A549 (cell line): Measurements from ENCODE around the gene SAP130. TPM values are rescaled to one million over a fixed set of nuclear protein-coding genes. Genes with fewer than 3 reads are reported as not detected.

ENCODE experiments used
- ATAC-seq, 2 experiments: fragments of 200-7000 bp in 1 of 2; fragments of >200 bp in 1 of 2; cut with Nextera tagmentation in 1 of 2; cut with Tn5 transposase in 1 of 2; 3 replicates each; pipeline versions ENCODE4 v1.8.0 to v1.9.1; 2018 to 2020; ENCODE audit warnings: mild to moderate bottlenecking in 1 of 2, moderate library complexity in 1 of 2
- CTCF ChIA-PET: fragments of 300-600 bp; sonication (Branson Sonifier 250); formaldehyde crosslinking; extraction: SDS; loops from one replicate; lab custom pipeline; 2021; ENCODE audit warnings: antibody characterized with exemption, inconsistent platforms; lab: Yijun Ruan, JAX
- POLR2A ChIA-PET: fragments of 350-600 bp; formaldehyde crosslinking; extraction: SDS; loops from one replicate; lab custom pipeline; 2021; ENCODE audit warnings: antibody characterized with exemption, inconsistent platforms; lab: Yijun Ruan, JAX
- DNase-seq, 2 experiments: peaks; one replicate each; pipeline versions ENCODE4 v3.0.0 to v3.0.0-alpha.2; 2011 to 2016; ENCODE audit warnings: low read depth in 1 of 2, low spot score in 1 of 2
- FAIRE-seq: peaks from 2 replicates; lab custom pipeline; 2011; peaks lifted over from hg19 to GRCh38; lab: Jason Lieb, UNC
- H3K27ac ChIP-seq, 2 experiments: fragments of >200 bp; sonication (Bioruptor Twin); formaldehyde crosslinking; 3 replicates each; pipeline ENCODE4 v1.5.1; 2016 to 2017
- H3K4me1 ChIP-seq: fragments of >200 bp; sonication (Bioruptor Twin); formaldehyde crosslinking; 3 replicates; pipeline ENCODE4 v1.6.1; 2016
- H3K4me2 ChIP-seq: fragments of >200 bp; sonication (Bioruptor Twin); formaldehyde crosslinking; 3 replicates; pipeline ENCODE4 v1.6.1; 2016
- H3K4me3 ChIP-seq: fragments of >200 bp; sonication (Bioruptor Twin); formaldehyde crosslinking; 3 replicates; pipeline ENCODE4 v1.5.1; 2016
- H3K9me3 ChIP-seq: fragments of >200 bp; sonication (Bioruptor Twin); formaldehyde crosslinking; 3 replicates; pipeline ENCODE4 v1.6.1; 2016
- ATOH8 ChIP-seq: fragments of 250-450 bp; sonication (Bioruptor Pico); IDR thresholded peaks from 2 replicates; pipeline ENCODE4 v1.5.0; 2020; ENCODE audit warnings: low read depth, mild to moderate bottlenecking, moderate library complexity
- BCL3 ChIP-seq: fragments of >200 bp; sonication (Bioruptor Twin); formaldehyde crosslinking; IDR thresholded peaks from 3 replicates; pipeline ENCODE4 v1.6.1; 2016
- CHD2 ChIP-seq: fragments of 150-350 bp; IDR thresholded peaks from 2 replicates; pipeline ENCODE4 v1.6.1; 2014; ENCODE audit warnings: low read length; ENCODE audit not compliant: partially characterized antibody
- CHD4 ChIP-seq: fragments of 200-600 bp; sonication (generic); IDR thresholded peaks from 2 replicates; pipeline ENCODE4 v1.6.1; 2016; ENCODE audit warnings: antibody characterized with exemption, mild to moderate bottlenecking, borderline replicate concordance
- E2F6 ChIP-seq: IDR thresholded peaks from 2 replicates; pipeline ENCODE4 v1.6.1; 2012; ENCODE audit warnings: low read depth, borderline replicate concordance
- EHF ChIP-seq: fragments of 250-450 bp; sonication (Bioruptor Pico); IDR thresholded peaks from 2 replicates; pipeline ENCODE4 v1.5.0; 2020; ENCODE audit warnings: mild to moderate bottlenecking
- EHMT2 ChIP-seq: fragments of 200-600 bp; sonication (generic); IDR thresholded peaks from 2 replicates; pipeline ENCODE4 v1.6.1; 2016; ENCODE audit warnings: antibody characterized with exemption, low read depth, mild to moderate bottlenecking, moderate library complexity
- ESRRA ChIP-seq: fragments of 150-350 bp; IDR thresholded peaks from 2 replicates; pipeline ENCODE4 v1.6.1; 2014; ENCODE audit warnings: mild to moderate bottlenecking, low read length, borderline replicate concordance
- HES2 ChIP-seq: fragments of >200 bp; sonication (Bioruptor Twin); formaldehyde crosslinking; IDR thresholded peaks from 2 replicates; pipeline ENCODE4 v1.6.1; 2016
- HOXB13 ChIP-seq: fragments of 250-450 bp; sonication (Bioruptor Pico); IDR thresholded peaks from 2 replicates; pipeline ENCODE4 v1.5.0; 2020; ENCODE audit warnings: low read depth, mild to moderate bottlenecking, moderate library complexity
- HOXB5 ChIP-seq: fragments of 250-450 bp; sonication (Bioruptor Pico); IDR thresholded peaks from 2 replicates; pipeline ENCODE4 v1.5.0; 2020; ENCODE audit warnings: mild to moderate bottlenecking, moderate library complexity
- JUN ChIP-seq, 2 experiments: fragments of >200 bp; sonication (Bioruptor Twin); formaldehyde crosslinking; IDR thresholded peaks; 2 replicates in 1 of 2; 3 replicates in 1 of 2; pipeline ENCODE4 v1.6.1; 2016 to 2017
- JUNB ChIP-seq: fragments of >200 bp; sonication (Bioruptor Twin); formaldehyde crosslinking; IDR thresholded peaks from 2 replicates; pipeline ENCODE4 v1.6.1; 2016
- KDM5A ChIP-seq: fragments of 200-600 bp; sonication (generic); IDR thresholded peaks from 2 replicates; pipeline ENCODE4 v1.6.1; 2016; ENCODE audit warnings: antibody characterized with exemption, mild to moderate bottlenecking
- MAZ ChIP-seq: fragments of 150-350 bp; IDR thresholded peaks from 2 replicates; pipeline ENCODE4 v1.6.1; 2014; ENCODE audit warnings: antibody characterized with exemption, low read depth, low read length, borderline replicate concordance
- MYC ChIP-seq: IDR thresholded peaks from 2 replicates; pipeline ENCODE4 v1.6.1; 2012; ENCODE audit warnings: mild to moderate bottlenecking, inconsistent platforms, low read length, improper control_type of control experiment, borderline replicate concordance
- NPAS2 ChIP-seq: fragments of 250-450 bp; sonication (Bioruptor Pico); IDR thresholded peaks from 2 replicates; pipeline ENCODE4 v1.8.0; 2022; ENCODE audit warnings: mild to moderate bottlenecking, moderate library complexity, borderline replicate concordance
- NR3C1 ChIP-seq: fragments of >200 bp; sonication (Bioruptor Twin); formaldehyde crosslinking; IDR thresholded peaks from 3 replicates; pipeline ENCODE4 v1.6.1; 2017
- RAD21 ChIP-seq, 2 experiments: fragments of >200 bp in 1 of 2; sonication (Bioruptor Twin) in 1 of 2; formaldehyde crosslinking in 1 of 2; IDR thresholded peaks in 1 of 2; conservative IDR thresholded peaks in 1 of 2; 2 replicates in 1 of 2; 3 replicates in 1 of 2; pipeline ENCODE4 v1.6.1; 2012 to 2018; ENCODE audit warnings: inconsistent platforms in 1 of 2
- RCOR1 ChIP-seq: fragments of 150-350 bp; IDR thresholded peaks from 2 replicates; pipeline ENCODE4 v1.6.1; 2014; ENCODE audit warnings: antibody characterized with exemption, low read length, low read depth
- RFX5 ChIP-seq: fragments of 450-650 bp; IDR thresholded peaks from 2 replicates; pipeline ENCODE4 v1.7.1; 2014; ENCODE audit warnings: antibody characterized with exemption, mild to moderate bottlenecking, moderate library complexity
- RNF2 ChIP-seq: fragments of 200-600 bp; sonication (generic); IDR thresholded peaks from 2 replicates; pipeline ENCODE4 v1.6.1; 2016; ENCODE audit warnings: low read depth, mild to moderate bottlenecking, antibody characterized with exemption, moderate library complexity, borderline replicate concordance
- SREBF2 ChIP-seq: fragments of 450-650 bp; IDR thresholded peaks from 2 replicates; pipeline ENCODE4 v1.6.1; 2014; ENCODE audit warnings: mild to moderate bottlenecking, moderate library complexity
- TFCP2L1 ChIP-seq: fragments of 250-450 bp; sonication (Bioruptor Pico); IDR thresholded peaks from 2 replicates; pipeline ENCODE4 v1.5.0; 2021; ENCODE audit warnings: mild to moderate bottlenecking
- TP53 ChIP-seq: fragments of 250-450 bp; sonication (Bioruptor Pico); IDR thresholded peaks from 2 replicates; pipeline ENCODE4 v1.5.0; 2021; ENCODE audit warnings: mild to moderate bottlenecking, moderate library complexity
- ZC3H11A ChIP-seq: fragments of 450-650 bp; IDR thresholded peaks from 2 replicates; pipeline ENCODE4 v1.6.1; 2014; ENCODE audit warnings: antibody characterized with exemption, mild to moderate bottlenecking
- ZFP36 ChIP-seq: fragments of 450-650 bp; IDR thresholded peaks from 2 replicates; pipeline ENCODE4 v1.6.1; 2014; ENCODE audit warnings: borderline replicate concordance; ENCODE audit not compliant: partially characterized antibody
- ZNF302 ChIP-seq: fragments of 250-450 bp; sonication (Bioruptor Pico); IDR thresholded peaks from 2 replicates; pipeline ENCODE4 v1.9.0; 2021; ENCODE audit warnings: inconsistent platforms, mild to moderate bottlenecking, moderate library complexity
- ZSCAN20 ChIP-seq: fragments of 250-450 bp; sonication (Bioruptor Pico); IDR thresholded peaks from 2 replicates; pipeline ENCODE4 v1.8.0; 2022; ENCODE audit warnings: mild to moderate bottlenecking, moderate library complexity
- WGBS: methylation state at CpG from one replicate; pipeline ENCODE4 v1.1.6; 2017; ENCODE audit errors: missing lambda C conversion rate; 5-methylcytosine and 5-hydroxymethylcytosine counted together
- polyA plus RNA-seq, 4 experiments: library from polyadenylated mRNA; depleted of rRNA in 3 of 4; stranded (reverse); fragments of >200 nt; fragmentation: RNase III in 1 of 4; extraction: RNeasy Plus Mini Kit Qiagen cat#74134 plus additional on column Dnase treatment in 1 of 4; gene quantifications; 2 replicates in 3 of 4; 3 replicates in 1 of 4; pipeline ENCODE4 v1.2.3, GENCODE V29; 2011 to 2017

SAP130 gene
- polyA plus RNA-seq, 2 of the 4 experiments (the other 2 are of a cell fraction): 13.9 to 15.1 TPM

- FAIRE-seq (no peak), DNase-seq (no peak), ATAC-seq (no peak)
- Histone ChIP-seq H3K4me1 (no peaks in the 10 kb centered on the region), H3K27ac (no peak overlapping the region), H3K4me3 (no peak overlapping the region), H3K4me2 (no peak overlapping the region), H3K9me3 (peaks cover 61% of the 10 kb centered on the region)
- ChIA-PET CTCF (no interaction called here), POLR2A (no interaction called here)
- no peak for TF ChIP-seq KDM5A
- no peak for TF ChIP-seq JUNB
- TF ChIP-seq TP53 (CRISPR knock-in tag): no peak
- no peak for TF ChIP-seq NPAS2 (CRISPR knock-in tag)
- TF ChIP-seq EHMT2: no peak
- no peak for TF ChIP-seq HES2
- no peak for TF ChIP-seq ZNF302 (CRISPR knock-in tag)
- no peak for TF ChIP-seq JUN (IDR thresholded peaks at IDR 0.05)
- no peak for TF ChIP-seq SREBF2
- TF ChIP-seq ZSCAN20: no peak
- TF ChIP-seq MAZ: no peak
- no peak for TF ChIP-seq RNF2
- TF ChIP-seq EHF (CRISPR knock-in tag): no peak
- TF ChIP-seq CHD2: no peak
- TF ChIP-seq RAD21 (conservative IDR thresholded peaks at IDR 0.05 in 1 of 2, IDR thresholded peaks at IDR 0.05 in 1 of 2): no peak
- TF ChIP-seq NR3C1: no peak
- TF ChIP-seq ESRRA: no peak
- no peak for TF ChIP-seq RCOR1
- TF ChIP-seq RFX5: no peak
- WGBS: 32% methylated on average over 3 of the region's 3 CpGs
Measured at GRCh38 chr2:128041561-128041960, 13.7 kb upstream of the SAP130 start.

- Histone ChIP-seq H3K4me2 (no peak overlapping the region), H3K4me1 (no peaks in the 10 kb centered on the region), H3K27ac (no peak overlapping the region), H3K9me3 (peaks cover 70% of the 10 kb centered on the region), H3K4me3 (no peak overlapping the region)
- ChIA-PET CTCF (interaction anchor here (0.9 kb wide), 1 partner anchor 55 kb away, joined by 4 read pairs; no protein-coding TSS in a partner anchor), POLR2A (no interaction called here)
- WGBS: 27% methylated on average over 8 of the region's 8 CpGs
- no peak for TF ChIP-seq MYC
- no peak for TF ChIP-seq CHD4
- TF ChIP-seq EHF (CRISPR knock-in tag): no peak
- no peak for TF ChIP-seq ZFP36
- TF ChIP-seq ZC3H11A: no peak
- TF ChIP-seq E2F6: no peak
- TF ChIP-seq HES2: no peak
- no peak for TF ChIP-seq ESRRA
- TF ChIP-seq HOXB13 (CRISPR knock-in tag): no peak
- no peak for TF ChIP-seq RNF2
- TF ChIP-seq NR3C1: no peak
- no peak for TF ChIP-seq ATOH8 (CRISPR knock-in tag)
- TF ChIP-seq EHMT2: no peak
- no peak for TF ChIP-seq ZSCAN20
- TF ChIP-seq HOXB5 (CRISPR knock-in tag): no peak
- no peak for TF ChIP-seq RFX5
- no peak for TF ChIP-seq BCL3
- TF ChIP-seq TP53 (CRISPR knock-in tag): no peak
- no peak for TF ChIP-seq TFCP2L1 (CRISPR knock-in tag)
- DNase-seq (no peak), ATAC-seq (no peak), FAIRE-seq (no peak)
Measured at GRCh38 chr2:128040166-128040771, 12.4 kb upstream of the SAP130 start.
